H9 (cell line): ENCODE results near the gene CHD6. TPM values are rescaled to one million over a fixed set of nuclear protein-coding genes. Genes with fewer than 3 reads are reported as not detected.

Experiments
- DNase-seq: peaks from one replicate; pipeline ENCODE4 v3.0.0-alpha.2; 2017
- H2AFZ ChIP-seq: one replicate; pipeline ENCODE4 v1.6.1; 2013; ENCODE audit warnings: mild to moderate bottlenecking, low read length, control low read depth, moderate library complexity
- H2AK5ac ChIP-seq: 2 replicates; pipeline ENCODE4 v1.6.1; 2013; ENCODE audit warnings: low read length, control low read depth, mixed read lengths; ENCODE audit not compliant: insufficient read length
- H2BK120ac ChIP-seq: one replicate; pipeline ENCODE4 v1.6.1; 2013; ENCODE audit warnings: low read depth, mild to moderate bottlenecking, low read length, control low read depth, inconsistent platforms; ENCODE audit not compliant: poor library complexity, severe bottlenecking
- H2BK12ac ChIP-seq: 2 replicates; pipeline ENCODE4 v1.6.1; 2013; ENCODE audit warnings: low read length, control low read depth, mixed read lengths, low read depth; ENCODE audit not compliant: insufficient read length
- H2BK15ac ChIP-seq: 2 replicates; pipeline ENCODE4 v1.6.1; 2013; ENCODE audit warnings: low read depth, low read length, control low read depth
- H2BK20ac ChIP-seq: one replicate; pipeline ENCODE4 v1.6.1; 2013; ENCODE audit warnings: low read depth, mild to moderate bottlenecking, low read length, control low read depth, inconsistent platforms; ENCODE audit not compliant: poor library complexity, severe bottlenecking
- H2BK5ac ChIP-seq: 2 replicates; pipeline ENCODE4 v1.6.1; 2013; ENCODE audit warnings: low read length, control low read depth, mixed read lengths; ENCODE audit not compliant: insufficient read length
- H3K14ac ChIP-seq: 2 replicates; pipeline ENCODE4 v1.6.1; 2013; ENCODE audit warnings: low read length, control low read depth; ENCODE audit not compliant: insufficient read depth
- H3K18ac ChIP-seq: 2 replicates; pipeline ENCODE4 v1.6.1; 2013; ENCODE audit warnings: low read depth, mild to moderate bottlenecking, mixed read lengths, low read length, control low read depth; ENCODE audit not compliant: insufficient read length
- H3K23ac ChIP-seq: 2 replicates; pipeline ENCODE4 v1.6.1; 2013; ENCODE audit warnings: low read length, control low read depth, mixed read lengths, low read depth; ENCODE audit not compliant: insufficient read length
- H3K23me2 ChIP-seq: 2 replicates; pipeline ENCODE4 v1.6.1; 2013; ENCODE audit warnings: low read depth, mild to moderate bottlenecking, mixed read lengths, low read length, control low read depth; ENCODE audit not compliant: insufficient read length, poor library complexity, severe bottlenecking
- H3K27ac ChIP-seq: 2 replicates; pipeline ENCODE4 v1.5.1; 2013; ENCODE audit warnings: low read length, control low read depth, mixed read lengths, low read depth; ENCODE audit not compliant: insufficient read length
- H3K27me3 ChIP-seq: 2 replicates; pipeline ENCODE4 v1.6.1; 2013; ENCODE audit warnings: low read length, control low read depth, inconsistent platforms; ENCODE audit not compliant: insufficient read depth
- H3K4ac ChIP-seq: 2 replicates; pipeline ENCODE4 v1.6.1; 2013; ENCODE audit warnings: low read depth, mild to moderate bottlenecking, control low read depth, inconsistent platforms, low read length, moderate library complexity
- H3K4me1 ChIP-seq: 2 replicates; pipeline ENCODE4 v1.6.1; 2013; ENCODE audit warnings: low read length, control low read depth, inconsistent platforms; ENCODE audit not compliant: insufficient read depth
- H3K4me2 ChIP-seq: 2 replicates; pipeline ENCODE4 v1.6.1; 2013; ENCODE audit warnings: low read length, control low read depth, mixed read lengths; ENCODE audit not compliant: insufficient read length, insufficient read depth
- H3K56ac ChIP-seq: 2 replicates; pipeline ENCODE4 v1.6.1; 2013; ENCODE audit warnings: low read depth, mild to moderate bottlenecking, mixed read lengths, low read length, control low read depth; ENCODE audit not compliant: insufficient read length
- H3K79me1 ChIP-seq: 2 replicates; pipeline ENCODE4 v1.6.1; 2013; ENCODE audit warnings: low read depth, mild to moderate bottlenecking, moderate library complexity, low read length, control low read depth, inconsistent platforms; ENCODE audit not compliant: insufficient read depth, poor library complexity, severe bottlenecking
- H3K79me2 ChIP-seq: 2 replicates; pipeline ENCODE4 v1.6.1; 2013; ENCODE audit warnings: low read length, control low read depth, inconsistent platforms; ENCODE audit not compliant: insufficient read depth
- H3K9ac ChIP-seq: 2 replicates; pipeline ENCODE4 v1.6.1; 2013; ENCODE audit warnings: low read length, control low read depth, mixed read lengths; ENCODE audit not compliant: insufficient read length; ENCODE audit errors: extremely low read depth
- H3K9me3 ChIP-seq: one replicate; pipeline ENCODE4 v1.6.1; 2013; ENCODE audit warnings: low read depth, low read length, inconsistent platforms; ENCODE audit not compliant: control insufficient read depth
- H3T11ph ChIP-seq: one replicate; pipeline ENCODE4 v1.6.1; 2013; ENCODE audit warnings: mild to moderate bottlenecking, low read length, control low read depth, inconsistent platforms
- H4K20me1 ChIP-seq: one replicate; pipeline ENCODE4 v1.6.1; 2013; ENCODE audit not compliant: control insufficient read depth, insufficient read length, insufficient read depth
- H4K5ac ChIP-seq: 2 replicates; pipeline ENCODE4 v1.6.1; 2013; ENCODE audit warnings: low read depth, mild to moderate bottlenecking, mixed read lengths, low read length, control low read depth; ENCODE audit not compliant: insufficient read length
- H4K8ac ChIP-seq: replicated peaks from 2 replicates; pipeline ENCODE4 v1.6.1; 2013; ENCODE audit warnings: low read length, control low read depth, mixed read lengths, low read depth; ENCODE audit not compliant: insufficient read length
- H4K91ac ChIP-seq: 2 replicates; pipeline ENCODE4 v1.6.1; 2013; ENCODE audit warnings: low read depth, mild to moderate bottlenecking, moderate library complexity, mixed read lengths, low read length, control low read depth; ENCODE audit not compliant: insufficient read length
- H3K27ac Mint-ChIP-seq, 3 experiments: 2 replicates in 2 of 3; 3 replicates in 1 of 3; pipeline ENCODE4 v1.8.0; 2020 to 2021; ENCODE audit warnings: mixed read lengths in 3 of 3, mild to moderate bottlenecking in 1 of 3, moderate library complexity in 1 of 3
- H3K27me3 Mint-ChIP-seq: 2 replicates; pipeline ENCODE4 v1.8.0; 2021; ENCODE audit warnings: low read depth, mild to moderate bottlenecking, moderate library complexity, mixed read lengths
- H3K36me3 Mint-ChIP-seq, 3 experiments: 2 replicates in 2 of 3; 3 replicates in 1 of 3; pipeline ENCODE4 v1.8.0; 2020 to 2021; ENCODE audit warnings: low read depth in 3 of 3, mixed read lengths in 3 of 3; ENCODE audit not compliant: insufficient read depth in 1 of 3
- H3K4me1 Mint-ChIP-seq, 2 experiments: 2 replicates each; pipeline ENCODE4 v1.8.0; 2020; ENCODE audit warnings: mixed read lengths in 2 of 2
- H3K4me3 Mint-ChIP-seq, 2 experiments: 2 replicates in 1 of 2; 3 replicates in 1 of 2; pipeline ENCODE4 v1.8.0; 2020 to 2021; ENCODE audit warnings: mild to moderate bottlenecking in 2 of 2, mixed read lengths in 2 of 2, moderate library complexity in 1 of 2
- H3K9me3 Mint-ChIP-seq, 2 experiments: 2 replicates in 1 of 2; 3 replicates in 1 of 2; pipeline ENCODE4 v1.8.0; 2020; ENCODE audit warnings: mild to moderate bottlenecking in 2 of 2, mixed read lengths in 2 of 2, moderate library complexity in 1 of 2
- WGBS: extraction: QIAGEN DNeasy Blood & Tissue Kit; methylation state at CpG from one replicate; pipeline ENCODE4 v1.1.7; 2013; ENCODE audit warnings: missing lambda C conversion rate, low lambda C conversion rate, mixed read lengths; ENCODE audit not compliant: insufficient read length; ENCODE audit errors: extremely low coverage; 5-methylcytosine and 5-hydroxymethylcytosine counted together
- total RNA-seq: library from RNA; stranded (reverse); gene quantifications from 2 replicates; pipeline ENCODE4 v1.2.1, GENCODE V29; 2021
- TF ChIP-seq, protein P1 (sequence below): fragments of 200-600 bp; sonication (generic); conservative IDR thresholded peaks from 3 replicates; pipeline ENCODE4 v1.8.0; 2021; ENCODE audit warnings: antibody characterized with exemption, mild to moderate bottlenecking

CHD6 gene
- total RNA-seq, 1 experiment from 2014 or later = 51.5 TPM

GRCh38 chr20:41632896-41633295, 14.7 kb upstream of the CHD6 start:
- H3K14ac ChIP-seq = no peak overlapping the region
- DNase-seq = no peak
- no peak overlapping the region for H4K8ac ChIP-seq
- Mint-ChIP-seq H3K27ac (no peak overlapping the region; a peak in 1 of 7 replicates), H3K36me3 (no peaks in the 10 kb centered on the region), H3K27me3 (no peaks in the 10 kb centered on the region), H3K4me1 (peaks cover 4 to 8% of the 10 kb centered on the region in 2 experiments), H3K9me3 (no peaks in the 10 kb centered on the region), H3K4me3 (no peak overlapping the region)
- no peak overlapping the region for H3K23ac ChIP-seq
- H3K56ac ChIP-seq = no peak overlapping the region
- TF ChIP-seq, protein P1, sequence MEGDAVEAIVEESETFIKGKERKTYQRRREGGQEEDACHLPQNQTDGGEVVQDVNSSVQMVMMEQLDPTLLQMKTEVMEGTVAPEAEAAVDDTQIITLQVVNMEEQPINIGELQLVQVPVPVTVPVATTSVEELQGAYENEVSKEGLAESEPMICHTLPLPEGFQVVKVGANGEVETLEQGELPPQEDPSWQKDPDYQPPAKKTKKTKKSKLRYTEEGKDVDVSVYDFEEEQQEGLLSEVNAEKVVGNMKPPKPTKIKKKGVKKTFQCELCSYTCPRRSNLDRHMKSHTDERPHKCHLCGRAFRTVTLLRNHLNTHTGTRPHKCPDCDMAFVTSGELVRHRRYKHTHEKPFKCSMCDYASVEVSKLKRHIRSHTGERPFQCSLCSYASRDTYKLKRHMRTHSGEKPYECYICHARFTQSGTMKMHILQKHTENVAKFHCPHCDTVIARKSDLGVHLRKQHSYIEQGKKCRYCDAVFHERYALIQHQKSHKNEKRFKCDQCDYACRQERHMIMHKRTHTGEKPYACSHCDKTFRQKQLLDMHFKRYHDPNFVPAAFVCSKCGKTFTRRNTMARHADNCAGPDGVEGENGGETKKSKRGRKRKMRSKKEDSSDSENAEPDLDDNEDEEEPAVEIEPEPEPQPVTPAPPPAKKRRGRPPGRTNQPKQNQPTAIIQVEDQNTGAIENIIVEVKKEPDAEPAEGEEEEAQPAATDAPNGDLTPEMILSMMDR = no peak
- 0 out of 2 replicates have a peak, but pooled peaks cover 1% of the 10 kb centered on the region for H3K79me2 ChIP-seq
- no peaks in the 10 kb centered on the region for H3K4me1 ChIP-seq
- H2AK5ac ChIP-seq = no peak overlapping the region
- H3K23me2 ChIP-seq = no peaks in the 10 kb centered on the region
- H2BK12ac ChIP-seq = no peak overlapping the region
- no peaks in the 10 kb centered on the region for H3K79me1 ChIP-seq
- WGBS = no CpG with 5 or more reads among the region's 2 CpGs
- H3K4me2 ChIP-seq = no peak overlapping the region
- H2BK5ac ChIP-seq = no peak overlapping the region
- H3K9ac ChIP-seq = no peak overlapping the region
- no peak overlapping the region for H3K18ac ChIP-seq
- no peak overlapping the region for H4K91ac ChIP-seq
- H2BK120ac ChIP-seq = no peak overlapping the region
- no peak overlapping the region for H2BK20ac ChIP-seq
- no peaks in the 10 kb centered on the region for H4K20me1 ChIP-seq
- no peak overlapping the region for H3K4ac ChIP-seq
- no peak overlapping the region for H2AFZ ChIP-seq
- H3K27ac ChIP-seq = no peak overlapping the region
- H3K9me3 ChIP-seq = no peaks in the 10 kb centered on the region
- H4K5ac ChIP-seq = no peak overlapping the region
- no peak overlapping the region for H3T11ph ChIP-seq
- no peaks in the 10 kb centered on the region for H3K27me3 ChIP-seq
- H2BK15ac ChIP-seq = no peak overlapping the region
